NCI-H2081 (cell line): Measurements from ENCODE around the gene KSR2.

Experiments used
- DNase-seq, 2 experiments: peaks; one replicate each; lab custom pipeline; 2025; lab: John Stamatoyannopoulos, UW

KSR2 gene

GRCh38 chr12:117530796-117531195 lies 438.0 kb downstream of the KSR2 start:
- no peak for DNase-seq

GRCh38 chr12:117528538-117528937 lies 440.3 kb downstream of the KSR2 start:
- no peak for DNase-seq

- no peak for DNase-seq
These were observed 441.3 kb downstream of the KSR2 start for GRCh38 chr12:117527479-117527855.

- no peak for DNase-seq
These were observed 441.9 kb downstream of the KSR2 start for GRCh38 chr12:117526757-117527478.

GRCh38 chr12:117525766-117526165 lies 443.0 kb downstream of the KSR2 start:
- no peak for DNase-seq

GRCh38 chr12:117524806-117525205 lies 444.0 kb downstream of the KSR2 start:
- no peak for DNase-seq

- no peak for DNase-seq
These were observed 444.8 kb downstream of the KSR2 start for GRCh38 chr12:117523971-117524370.

GRCh38 chr12:117522559-117522958 lies 446.2 kb downstream of the KSR2 start:
- DNase-seq, result no peak

GRCh38 chr12:117521867-117522266 lies 446.9 kb downstream of the KSR2 start:
- peak in 1 of 2 experiments; percentile 7 for DNase-seq

GRCh38 chr12:117521346-117521745 lies 447.4 kb downstream of the KSR2 start:
- no peak for DNase-seq

- no peak for DNase-seq
These were observed 450.1 kb downstream of the KSR2 start for GRCh38 chr12:117518594-117519270.

GRCh38 chr12:117517219-117517739 lies 451.5 kb downstream of the KSR2 start:
- no peak for DNase-seq

GRCh38 chr12:117516034-117516433 lies 452.8 kb downstream of the KSR2 start:
- DNase-seq, result no peak

- peak; percentile 69 to 93 for DNase-seq
These were observed 454.8 kb downstream of the KSR2 start for GRCh38 chr12:117514016-117514415.

GRCh38 chr12:117513353-117513752 lies 455.4 kb downstream of the KSR2 start:
- DNase-seq, result peak in 1 of 2 experiments; percentile 7

GRCh38 chr12:117508468-117508867 lies 460.3 kb downstream of the KSR2 start:
- DNase-seq, result no peak

- peak; percentile 54 to 90 for DNase-seq
These were observed 461.2 kb downstream of the KSR2 start for GRCh38 chr12:117507548-117507947.

GRCh38 chr12:117506333-117506732 lies 462.5 kb downstream of the KSR2 start:
- DNase-seq, result no peak

- DNase-seq, result no peak
These were observed 466.2 kb downstream of the KSR2 start for GRCh38 chr12:117502633-117503032.

- no peak for DNase-seq
These were observed 466.6 kb downstream of the KSR2 start for GRCh38 chr12:117502233-117502632.

- no peak for DNase-seq
These were observed 467.5 kb downstream of the KSR2 start for GRCh38 chr12:117501076-117501869.

GRCh38 chr12:117499759-117500485 lies 468.9 kb downstream of the KSR2 start:
- DNase-seq, result no peak
